Measurements from ENCODE around the gene GRID1.
"Not testable (repeated sequence)": the region's sequence is repeated elsewhere in the genome, so short reads cannot be mapped to it uniquely, and the experiment has no call there.

Gene GRID1

GRCh38 chr10:85873063-85873462, 493.5 kb downstream of the GRID1 start:
- no peak for DNase-seq (ENCODE audit: low spot score)

GRCh38 chr10:85868627-85869499, 497.7 kb downstream of the GRID1 start:
- no peak for DNase-seq (ENCODE audit: low spot score)

- DNase-seq (ENCODE audit: low spot score), result no peak
Measured at GRCh38 chr10:85864868-85865526, 501.6 kb downstream of the GRID1 start.

GRCh38 chr10:85864173-85864549, 502.4 kb downstream of the GRID1 start:
- DNase-seq (ENCODE audit: low spot score), result no peak

DNA sequence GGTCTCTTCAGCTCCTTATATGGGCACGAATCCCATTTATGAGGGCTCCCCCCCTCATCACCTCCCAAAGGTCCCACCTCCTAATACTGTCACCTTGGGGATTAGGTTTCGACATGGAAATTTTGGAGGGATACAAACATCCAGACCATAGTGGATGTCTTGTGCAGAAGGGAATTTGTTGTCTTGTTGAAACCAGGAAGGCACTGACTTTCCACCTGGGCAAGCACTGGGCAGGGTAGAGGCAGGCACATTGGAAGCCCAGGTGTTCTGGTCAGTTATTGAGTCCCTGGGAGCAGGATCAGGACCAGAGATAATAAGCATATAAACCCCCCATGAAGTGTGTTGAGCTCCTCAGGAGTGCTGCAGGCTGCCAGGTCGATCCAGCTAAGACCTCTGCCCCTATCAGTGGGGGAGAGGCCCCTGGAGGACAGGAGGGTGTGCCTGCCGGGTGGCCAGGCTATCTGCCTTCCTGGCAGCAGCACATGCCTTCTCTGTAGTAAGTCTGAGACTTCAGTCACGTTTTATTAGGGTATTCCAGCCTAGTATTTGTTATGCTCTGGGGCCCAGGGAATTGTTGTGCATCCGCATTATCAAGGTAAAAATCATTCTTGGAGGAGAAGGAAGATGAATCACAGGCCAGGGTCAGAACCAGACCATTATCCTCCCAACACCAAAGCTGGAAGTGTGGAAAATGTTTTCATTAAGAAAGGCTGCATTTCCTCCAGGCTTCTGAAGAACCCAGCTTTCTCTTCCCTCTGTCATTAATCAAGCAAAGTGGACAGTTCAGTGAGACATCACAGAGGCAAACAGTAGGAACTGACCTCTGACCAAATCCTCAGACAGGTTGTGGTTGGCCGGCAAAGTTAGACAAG, 503.1 kb downstream of the GRID1 start:
- DNase-seq (ENCODE audit: low spot score), result no peak

DNA sequence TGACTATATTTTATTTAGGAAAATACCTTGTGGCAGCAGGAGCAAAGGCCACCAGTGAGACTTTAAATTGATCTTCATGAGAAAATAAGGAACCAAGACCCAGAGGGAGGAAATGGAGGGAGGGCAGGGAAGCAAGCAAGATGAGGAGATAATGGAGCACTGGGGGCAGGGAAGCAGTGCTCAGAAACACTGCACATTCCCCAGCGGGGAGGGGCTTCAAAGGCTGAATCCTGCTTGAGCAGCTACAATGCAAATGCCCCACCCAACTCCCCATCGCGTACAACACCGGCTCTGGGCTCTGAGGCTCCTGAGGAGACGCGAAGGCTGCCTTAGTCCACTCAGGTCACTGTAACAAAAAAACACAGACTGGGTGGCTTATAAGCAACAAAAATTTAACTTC, 503.8 kb downstream of the GRID1 start:
- no peak for DNase-seq (ENCODE audit: low spot score)

GRCh38 chr10:85861513-85862197, 504.9 kb downstream of the GRID1 start:
- DNase-seq (ENCODE audit: low spot score), result no peak

GRCh38 chr10:85859859-85860258, 506.7 kb downstream of the GRID1 start:
- DNase-seq (ENCODE audit: low spot score), result no peak

- DNase-seq (ENCODE audit: low spot score), result no peak
Measured at GRCh38 chr10:85858776-85859515, 507.6 kb downstream of the GRID1 start.

- no peak for DNase-seq (ENCODE audit: low spot score)
Measured at GRCh38 chr10:85857791-85858190, 508.8 kb downstream of the GRID1 start.

- DNase-seq (ENCODE audit: low spot score), result no peak
Measured at GRCh38 chr10:85857305-85857704, 509.3 kb downstream of the GRID1 start.

GRCh38 chr10:85851934-85852333, 514.7 kb downstream of the GRID1 start:
- DNase-seq (ENCODE audit: low spot score), result no peak

DNA sequence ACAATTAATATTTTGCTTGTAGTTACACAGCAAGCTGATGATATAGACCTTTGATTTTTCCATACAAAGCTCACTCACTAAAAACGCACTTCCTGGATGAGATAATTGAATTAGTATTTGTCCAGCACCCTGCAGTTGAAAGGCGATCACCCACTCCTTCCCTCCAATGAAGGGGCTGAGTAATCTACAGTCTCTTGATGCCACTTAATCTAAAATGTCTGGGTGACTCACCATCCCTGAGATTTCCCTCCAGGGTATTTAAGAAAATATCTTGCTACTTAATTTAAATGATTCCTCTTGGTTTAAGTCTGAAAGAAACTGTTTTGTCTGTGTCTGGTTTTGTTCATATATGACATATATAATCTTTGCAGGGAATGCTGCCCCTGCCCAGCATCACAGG, 515.3 kb downstream of the GRID1 start:
- DNase-seq (ENCODE audit: low spot score), result no peak

DNA sequence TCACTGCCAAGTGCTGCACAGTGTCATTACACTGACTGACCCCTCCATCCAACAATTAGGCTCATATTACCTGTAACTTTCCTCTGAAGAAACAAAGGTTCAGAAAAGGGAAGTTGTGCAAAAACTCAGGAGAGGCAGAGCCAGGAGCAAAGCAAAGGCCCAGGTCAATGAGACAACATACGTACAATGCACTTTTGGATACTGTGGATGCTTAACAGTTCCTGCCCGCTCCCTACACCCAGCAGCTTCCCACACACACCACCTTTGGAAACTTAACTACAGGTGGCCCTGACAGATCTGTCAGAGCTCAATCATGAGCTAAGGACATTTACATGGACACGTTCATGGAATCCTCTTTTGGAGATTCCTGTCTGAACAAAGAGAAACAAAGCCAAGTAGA, 515.9 kb downstream of the GRID1 start:
- no peak for DNase-seq (ENCODE audit: low spot score)

- no peak for DNase-seq (ENCODE audit: low spot score)
Measured at GRCh38 chr10:85849315-85849714, 517.3 kb downstream of the GRID1 start.

DNA sequence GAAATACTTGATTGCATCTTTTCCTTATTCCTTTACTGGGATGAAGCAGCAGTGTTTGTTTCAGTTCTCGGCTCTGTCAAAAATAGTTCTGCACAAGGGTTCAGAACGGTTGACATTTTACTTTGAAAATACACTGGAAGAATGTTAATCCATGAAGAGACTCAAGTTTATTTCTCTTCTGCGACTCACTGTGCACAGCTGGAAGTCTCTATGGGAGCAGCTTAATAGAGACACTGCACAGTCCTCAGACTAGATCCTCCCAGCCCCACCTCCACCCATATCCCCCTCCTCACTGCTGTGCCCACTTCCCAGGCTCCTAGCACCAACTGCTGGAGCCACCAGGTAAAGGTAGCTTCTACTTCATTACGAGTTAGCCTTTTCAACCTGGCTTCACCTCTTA, 517.8 kb downstream of the GRID1 start:
- DNase-seq (ENCODE audit: low spot score), result no peak

DNA sequence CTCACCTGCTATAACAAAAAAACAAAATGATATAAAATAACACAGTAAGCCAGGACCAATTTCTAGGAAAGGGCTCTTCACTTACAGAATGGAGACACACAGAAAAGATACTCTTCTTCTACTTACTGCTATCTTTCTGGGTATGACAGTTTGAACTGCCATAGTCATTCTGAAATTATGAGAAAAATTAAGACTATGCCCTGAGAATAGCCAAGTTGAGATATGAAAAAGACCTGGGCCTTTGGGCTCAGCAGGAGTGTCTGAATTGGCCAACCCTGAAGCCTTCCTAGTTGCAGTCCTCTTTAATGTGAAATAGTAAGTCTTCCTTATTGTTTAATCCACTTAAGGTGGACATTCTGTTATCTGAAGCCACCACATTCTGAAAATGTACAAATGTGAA, 519.5 kb downstream of the GRID1 start:
- DNase-seq (ENCODE audit: low spot score), result no peak

GRCh38 chr10:85838660-85839059, 527.9 kb downstream of the GRID1 start:
- not testable (repeated sequence) for DNase-seq (ENCODE audit: low spot score)

DNA sequence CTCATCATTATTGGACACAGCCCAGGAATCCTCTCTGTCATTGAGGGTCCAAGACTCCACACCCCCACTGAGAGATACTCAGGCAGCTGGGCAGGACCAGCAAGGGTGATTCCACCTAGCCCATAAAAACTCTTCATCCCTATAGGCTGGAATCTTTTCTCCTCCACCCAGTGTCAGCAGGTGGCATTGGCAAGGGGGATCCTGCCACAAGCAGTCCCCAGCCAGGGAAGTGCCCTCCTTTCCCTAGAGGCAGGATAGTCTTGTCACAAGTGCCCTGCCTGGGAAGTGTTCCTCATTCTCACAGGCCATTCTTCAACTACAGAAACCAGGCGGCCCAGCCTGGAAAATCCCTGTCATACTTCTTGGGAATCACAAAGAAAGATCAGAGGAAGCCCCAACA, 533.6 kb downstream of the GRID1 start:
- no peak for DNase-seq (ENCODE audit: low spot score)

DNA sequence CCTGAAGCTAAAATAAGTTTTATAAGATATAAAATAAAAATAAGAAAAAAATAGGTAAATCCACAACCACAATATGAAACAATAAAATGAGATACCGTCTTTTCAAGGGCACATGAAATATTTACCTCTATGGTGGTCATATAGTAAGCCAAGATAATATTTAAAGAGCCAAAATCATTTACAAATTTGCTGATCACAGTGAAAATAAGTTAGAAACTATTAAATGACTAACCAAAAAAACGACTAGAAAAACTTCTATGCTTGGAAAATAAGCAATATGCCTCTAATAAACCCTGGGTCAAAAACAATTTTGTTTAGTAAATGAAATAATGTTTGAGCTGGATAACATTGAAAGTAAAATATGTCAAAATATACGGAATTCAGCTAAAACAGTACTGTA, 535.2 kb downstream of the GRID1 start:
- no peak for DNase-seq (ENCODE audit: low spot score)

DNA sequence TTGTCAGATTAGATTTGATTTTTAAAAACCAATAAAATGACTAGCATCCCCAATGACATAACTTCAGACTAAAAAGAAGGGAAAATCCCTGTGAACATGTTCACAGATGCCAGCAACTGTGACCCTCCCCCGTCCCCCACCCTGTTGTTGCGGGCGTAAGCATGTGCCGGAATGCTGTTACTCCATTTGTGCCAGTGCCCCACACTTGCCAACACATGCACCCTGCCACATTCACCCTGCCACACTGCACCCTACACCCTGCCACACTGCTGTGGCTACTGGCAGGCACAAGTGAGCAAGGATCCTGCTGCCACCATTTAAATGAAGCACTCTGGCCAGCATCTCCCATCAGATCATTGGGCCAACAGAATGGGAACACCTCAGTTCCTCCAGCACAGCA, 540.2 kb downstream of the GRID1 start:
- no peak for DNase-seq (ENCODE audit: low spot score)

Measured in cerebellar cortex (tissue), 1 donor.